HG03460 (cell line): ENCODE measurements around the gene BRCA2.

Experiments
- ATAC-seq: cut with Tn5 transposase; IDR thresholded peaks from one replicate; pipeline ENCODE4 v1.9.1; 2021; ENCODE audit not compliant: unreplicated experiment

BRCA2 gene

DNA sequence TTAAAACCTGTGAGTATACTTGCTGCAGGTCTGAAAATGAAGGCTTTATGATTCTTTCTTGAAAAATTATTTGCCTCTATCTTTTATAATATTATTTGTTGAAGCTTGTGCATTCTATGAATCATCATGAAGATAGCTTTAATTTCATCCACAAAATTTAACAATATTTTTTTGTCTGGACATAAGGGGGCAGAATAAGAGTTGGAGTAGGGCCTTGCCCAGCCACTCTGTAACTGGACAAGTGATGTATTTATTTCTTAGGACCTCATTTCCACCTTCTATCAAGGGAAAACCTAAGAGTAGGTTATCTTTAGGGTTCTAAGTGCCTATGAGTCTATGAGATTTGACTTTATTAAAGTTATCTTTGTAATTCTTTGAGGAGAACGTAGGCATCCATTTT, 62.7 kb downstream of the BRCA2 start:
- ATAC-seq: no peak

- ATAC-seq: no peak
Measured at GRCh38 chr13:32381539-32381938, 66.2 kb downstream of the BRCA2 start.

DNA sequence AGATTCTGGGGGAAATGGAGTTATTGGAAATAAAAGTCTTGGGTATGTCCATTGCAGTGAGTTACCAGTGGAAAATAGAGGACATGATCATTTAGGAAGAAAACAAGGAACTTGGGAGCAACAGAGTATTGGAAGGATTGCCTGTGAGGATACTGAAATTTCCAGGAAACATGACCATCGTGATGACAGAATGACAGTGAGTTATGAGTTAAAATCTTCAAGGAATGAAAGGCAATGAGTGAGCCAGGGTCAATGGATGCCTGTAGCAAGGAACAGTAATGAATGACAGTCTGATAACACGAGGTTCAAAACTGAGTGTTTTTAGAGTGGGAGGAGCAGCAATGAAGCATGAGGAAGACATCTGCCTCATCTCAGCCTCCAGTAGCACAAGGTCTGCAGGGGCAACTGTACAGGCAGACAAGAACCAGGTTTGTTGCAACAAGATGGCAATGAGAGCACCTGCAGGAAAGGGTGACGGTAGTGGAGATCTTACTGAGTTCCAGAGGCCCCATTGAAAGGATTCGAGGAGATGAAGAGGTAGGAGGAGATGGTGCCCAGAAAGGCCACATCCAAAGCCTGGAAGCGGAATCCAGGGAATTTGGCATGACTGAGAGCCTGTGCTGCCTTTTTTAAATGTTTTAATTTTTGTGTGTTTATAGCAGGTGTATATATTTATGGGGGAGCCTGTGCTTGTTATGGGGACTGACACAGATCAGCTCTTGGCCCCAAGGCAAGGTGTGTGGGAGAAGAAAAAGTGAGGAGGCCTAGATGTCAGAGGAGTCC, 68.7 kb downstream of the BRCA2 start:
- ATAC-seq: no peak

DNA sequence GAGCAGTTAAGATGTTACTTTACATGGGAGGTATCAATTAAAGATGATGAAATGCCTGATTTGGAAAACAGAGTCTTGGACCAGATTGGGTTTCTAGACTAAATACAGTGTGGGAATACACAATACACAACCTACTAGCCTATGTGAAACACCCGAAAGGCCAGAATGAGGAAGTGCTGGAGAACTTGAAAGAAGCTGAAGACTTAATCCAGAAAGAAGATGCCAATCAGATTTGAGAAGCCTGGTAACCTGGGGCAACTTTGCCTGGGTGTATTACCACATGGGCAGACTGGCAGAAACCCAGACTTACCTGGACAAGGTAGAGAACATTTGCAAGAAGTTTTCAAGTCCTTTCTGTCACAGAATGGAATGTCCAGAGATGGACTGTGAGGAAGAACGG, 69.4 kb downstream of the BRCA2 start:
- no peak for ATAC-seq

- ATAC-seq: no peak
Measured at GRCh38 chr13:32385410-32385809, 70.1 kb downstream of the BRCA2 start.

DNA sequence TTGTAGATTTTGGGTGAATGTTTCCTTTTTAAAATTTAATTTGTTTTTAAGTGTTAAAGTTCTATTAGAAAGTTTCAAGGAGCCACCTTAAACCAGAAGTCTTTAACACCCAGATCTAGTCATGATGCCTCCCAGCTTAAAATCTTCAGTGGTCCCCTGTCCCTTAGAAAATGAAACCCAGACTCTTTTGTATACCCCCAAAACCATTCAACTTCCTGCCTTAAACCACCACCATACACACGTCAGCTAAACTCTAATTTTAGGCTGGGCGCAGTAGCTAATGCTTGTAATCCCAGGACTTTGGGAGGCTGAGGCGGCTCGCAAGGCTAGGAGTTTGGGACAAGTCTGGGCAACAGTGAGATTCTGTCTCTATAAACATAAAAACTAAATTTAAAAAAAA, 74.7 kb downstream of the BRCA2 start:
- no peak for ATAC-seq

DNA sequence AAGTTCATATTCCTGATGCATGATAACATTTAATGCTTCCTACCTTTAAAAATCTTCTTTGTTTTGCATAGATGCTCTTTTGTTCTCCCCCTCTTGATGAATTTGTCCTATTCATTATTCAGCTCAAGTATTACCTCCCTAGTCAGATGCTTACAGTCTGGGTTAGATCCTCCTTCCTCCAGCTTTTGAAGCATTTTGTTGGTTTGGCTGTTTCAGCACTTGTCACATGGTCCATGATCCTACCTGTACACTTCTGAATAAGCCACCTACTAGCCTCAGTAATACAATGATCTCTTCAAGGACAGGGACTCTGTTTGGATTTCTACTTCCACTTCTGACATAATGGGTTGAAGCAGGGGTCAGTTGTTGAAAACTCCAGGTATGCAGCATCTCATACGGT, 75.2 kb downstream of the BRCA2 start:
- ATAC-seq: no peak

- ATAC-seq: no peak
Measured at GRCh38 chr13:32391101-32391619, 75.9 kb downstream of the BRCA2 start.

DNA sequence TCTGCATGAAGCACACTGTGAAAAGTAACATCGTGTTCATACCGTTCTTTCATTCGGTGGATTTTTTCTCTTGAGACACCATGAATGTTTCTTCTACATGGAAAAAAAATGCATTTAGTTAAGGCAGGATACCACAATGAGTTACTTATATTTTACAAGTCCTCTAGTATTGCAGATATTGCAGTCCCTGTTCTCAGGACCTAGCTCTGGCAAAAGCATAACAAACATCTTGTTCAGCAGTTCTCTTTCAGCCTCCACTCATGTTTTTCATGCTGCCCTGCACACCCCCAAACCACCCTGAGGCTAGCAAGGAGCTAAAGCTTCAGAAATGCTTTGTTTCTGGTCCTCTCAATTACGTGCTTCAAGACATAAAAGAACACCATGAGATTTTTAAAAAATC, 87.8 kb downstream of the BRCA2 start:
- no peak for ATAC-seq

- no peak for ATAC-seq
Measured at GRCh38 chr13:32407854-32408253, 92.5 kb downstream of the BRCA2 start.

GRCh38 chr13:32408296-32409000, 93.1 kb downstream of the BRCA2 start:
- ATAC-seq: no peak

- ATAC-seq: no peak
Measured at GRCh38 chr13:32409001-32409313, 93.6 kb downstream of the BRCA2 start.

DNA sequence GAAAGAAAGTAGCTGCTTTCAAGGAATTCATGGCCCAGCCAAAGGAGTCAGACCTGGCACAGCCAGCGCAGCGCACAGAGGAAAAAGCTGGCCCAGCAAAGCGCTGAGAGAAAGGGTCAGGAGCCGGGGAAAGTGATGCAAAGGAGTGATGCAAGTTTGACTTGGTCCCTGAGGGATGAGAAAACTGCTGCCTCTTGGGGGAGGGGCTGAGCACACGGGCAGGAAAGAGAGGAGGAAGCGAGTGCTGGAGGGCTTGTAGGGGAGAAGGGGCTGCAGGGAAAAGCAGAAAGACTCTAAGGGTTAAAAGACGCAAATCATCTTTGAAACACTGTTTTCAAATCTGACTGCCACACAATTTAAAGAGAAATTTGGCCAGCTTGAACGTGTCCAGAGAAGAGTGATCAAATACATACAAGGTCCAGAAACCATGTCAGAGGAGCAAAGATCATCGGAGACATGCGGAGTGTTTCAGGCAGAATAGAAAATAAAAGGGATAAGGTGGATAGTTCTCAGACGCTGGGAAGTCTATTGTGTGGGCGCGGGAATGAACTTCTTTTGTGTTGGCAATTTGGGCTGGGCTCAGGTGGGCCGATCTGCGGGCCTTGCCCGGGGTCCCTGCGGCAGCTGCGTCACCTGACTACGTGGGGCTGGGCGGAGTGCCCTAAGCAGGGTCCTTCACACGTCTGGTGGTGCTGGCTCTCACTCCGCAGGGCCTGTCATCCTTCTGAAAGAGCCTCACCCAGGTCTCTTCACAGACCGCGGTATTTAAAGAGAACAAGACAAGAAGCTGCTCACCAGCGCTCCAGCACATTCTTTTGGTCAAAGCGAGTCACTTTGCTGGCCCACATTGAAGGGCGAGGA, 94.5 kb downstream of the BRCA2 start:
- no peak for ATAC-seq

DNA sequence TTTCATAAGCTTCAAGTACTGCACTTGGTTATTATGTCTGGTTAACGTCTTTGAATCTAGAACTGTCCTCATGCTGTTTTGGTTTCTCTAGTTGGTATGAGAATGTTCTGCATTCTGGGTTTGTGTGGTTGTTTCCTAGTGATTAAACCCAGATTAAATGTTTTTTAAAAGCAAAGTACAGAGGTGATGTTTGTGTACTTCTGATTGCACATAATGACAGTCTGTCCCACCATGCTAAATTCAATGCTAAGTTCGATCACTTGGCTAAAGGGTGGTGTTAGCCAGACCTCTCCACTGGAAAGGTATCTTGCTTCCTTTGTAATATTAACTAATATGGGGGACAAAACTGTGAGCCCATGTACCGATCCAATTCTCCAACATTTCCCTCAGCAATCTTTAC, 98.0 kb downstream of the BRCA2 start:
- no peak for ATAC-seq

DNA sequence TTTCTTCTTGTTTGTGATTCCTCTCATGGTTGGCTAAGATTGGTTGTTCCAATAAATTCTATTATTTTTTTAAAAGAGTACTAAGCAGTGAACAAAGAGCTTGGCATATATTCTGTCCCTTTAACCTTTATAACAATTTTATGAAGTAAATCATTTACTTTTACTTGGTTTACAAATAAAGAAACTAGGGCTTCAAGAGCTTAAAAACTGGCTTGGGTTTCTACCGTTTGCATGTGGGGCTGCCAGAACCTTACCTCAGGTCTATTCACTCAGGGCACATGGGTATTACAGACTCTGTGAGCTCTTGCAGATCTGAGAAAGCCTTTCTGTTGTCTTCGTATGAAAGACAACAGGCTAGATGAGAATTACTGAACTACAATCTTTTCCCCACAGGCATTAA, 99.3 kb downstream of the BRCA2 start:
- no peak for ATAC-seq

- no peak for ATAC-seq
Measured at GRCh38 chr13:32415019-32415418, 99.7 kb downstream of the BRCA2 start.

- no peak for ATAC-seq
Measured at GRCh38 chr13:32417995-32418394, 102.7 kb downstream of the BRCA2 start.

DNA sequence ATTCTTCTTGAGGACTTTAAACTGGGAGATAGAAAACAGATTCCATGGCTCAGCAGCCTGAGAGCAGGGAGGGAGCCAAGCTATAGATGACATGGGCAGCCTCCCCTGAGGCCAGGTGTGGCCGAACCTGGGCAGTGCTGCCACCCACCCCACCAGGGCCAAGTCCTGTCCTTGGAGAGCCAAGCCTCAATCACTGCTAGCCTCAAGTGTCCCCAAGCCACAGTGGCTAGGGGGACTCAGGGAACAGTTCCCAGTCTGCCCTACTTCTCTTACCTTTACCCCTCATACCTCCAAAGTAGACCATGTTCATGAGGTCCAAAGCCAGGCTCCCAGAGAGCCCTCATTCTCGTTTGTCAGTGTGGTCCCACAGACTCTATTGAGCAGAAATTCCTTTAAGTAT, 104.6 kb downstream of the BRCA2 start:
- no peak for ATAC-seq

DNA sequence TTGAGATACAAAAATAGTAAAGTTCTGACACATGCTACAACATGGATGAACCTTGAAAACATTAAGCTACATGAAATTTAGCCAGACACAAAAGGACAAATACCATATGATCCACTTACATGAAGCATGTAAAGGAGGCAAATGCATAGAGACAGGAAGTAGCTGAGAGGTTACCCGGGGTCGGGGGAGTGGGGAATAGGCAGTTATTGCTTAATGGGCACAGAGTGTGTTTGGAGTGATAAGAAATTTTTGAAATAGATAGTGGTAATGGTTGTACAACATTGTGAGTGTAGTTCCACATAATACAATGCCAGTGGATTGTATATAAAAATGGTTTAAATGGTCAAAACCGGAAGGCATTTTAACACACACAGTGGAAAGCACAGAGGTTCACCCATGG, 108.3 kb downstream of the BRCA2 start:
- no peak for ATAC-seq

- no peak for ATAC-seq
Measured at GRCh38 chr13:32425158-32425557, 109.8 kb downstream of the BRCA2 start.

- peak; percentile 38 for ATAC-seq
Measured at GRCh38 chr13:32426191-32426989, 111.1 kb downstream of the BRCA2 start.
